Measurements from ENCODE around the gene HOXA5.
A peak's percentile ranks its signal among the peaks of the same experiment; 100 is the strongest.

Gene HOXA5

GRCh38 chr7:27171637-27172314, 28.3 kb upstream of the HOXA5 start (continued):
- TF ChIP-seq, protein P1, sequence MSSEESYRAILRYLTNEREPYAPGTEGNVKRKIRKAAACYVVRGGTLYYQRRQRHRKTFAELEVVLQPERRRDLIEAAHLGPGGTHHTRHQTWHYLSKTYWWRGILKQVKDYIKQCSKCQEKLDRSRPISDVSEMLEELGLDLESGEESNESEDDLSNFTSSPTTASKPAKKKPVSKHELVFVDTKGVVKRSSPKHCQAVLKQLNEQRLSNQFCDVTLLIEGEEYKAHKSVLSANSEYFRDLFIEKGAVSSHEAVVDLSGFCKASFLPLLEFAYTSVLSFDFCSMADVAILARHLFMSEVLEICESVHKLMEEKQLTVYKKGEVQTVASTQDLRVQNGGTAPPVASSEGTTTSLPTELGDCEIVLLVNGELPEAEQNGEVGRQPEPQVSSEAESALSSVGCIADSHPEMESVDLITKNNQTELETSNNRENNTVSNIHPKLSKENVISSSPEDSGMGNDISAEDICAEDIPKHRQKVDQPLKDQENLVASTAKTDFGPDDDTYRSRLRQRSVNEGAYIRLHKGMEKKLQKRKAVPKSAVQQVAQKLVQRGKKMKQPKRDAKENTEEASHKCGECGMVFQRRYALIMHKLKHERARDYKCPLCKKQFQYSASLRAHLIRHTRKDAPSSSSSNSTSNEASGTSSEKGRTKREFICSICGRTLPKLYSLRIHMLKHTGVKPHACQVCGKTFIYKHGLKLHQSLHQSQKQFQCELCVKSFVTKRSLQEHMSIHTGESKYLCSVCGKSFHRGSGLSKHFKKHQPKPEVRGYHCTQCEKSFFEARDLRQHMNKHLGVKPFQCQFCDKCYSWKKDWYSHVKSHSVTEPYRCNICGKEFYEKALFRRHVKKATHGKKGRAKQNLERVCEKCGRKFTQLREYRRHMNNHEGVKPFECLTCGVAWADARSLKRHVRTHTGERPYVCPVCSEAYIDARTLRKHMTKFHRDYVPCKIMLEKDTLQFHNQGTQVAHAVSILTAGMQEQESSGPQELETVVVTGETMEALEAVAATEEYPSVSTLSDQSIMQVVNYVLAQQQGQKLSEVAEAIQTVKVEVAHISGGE (tag by site-specific recombination; conservative IDR thresholded peaks at IDR 0.05; ENCODE audit: low read depth), result no peak
- TF ChIP-seq ZNF501 (tag by site-specific recombination; IDR thresholded peaks at IDR 0.05) (0 out of 2 replicates have a peak, but pooled peaks have one; percentile 43), ZNF600 (tag by site-specific recombination; IDR thresholded peaks at IDR 0.05) (peak; percentile 96), ZNF366 (tag by site-specific recombination; conservative IDR thresholded peaks at IDR 0.05) (peak; percentile 39; the same call in 1 of the 2 replicates), ZBTB20 (tag by site-specific recombination; IDR thresholded peaks at IDR 0.05) (peak; percentile 31; the same call in 1 of the 2 replicates), PRDM1 (tag by site-specific recombination; IDR thresholded peaks at IDR 0.05) (peak; percentile 45; the same call in 1 of the 2 replicates), ZNF513 (tag by site-specific recombination; IDR thresholded peaks at IDR 0.05) (no peak), HOXC10 (CRISPR knock-in tag; IDR thresholded peaks at IDR 0.05) (no peak), SP3 (tag by site-specific recombination; IDR thresholded peaks at IDR 0.05) (peak; percentile 50; the same call in 1 of the 2 replicates), ZXDB (tag by site-specific recombination; IDR thresholded peaks at IDR 0.05) (peak; percentile 4; the same call in 1 of the 2 replicates), ZBTB17 (tag by site-specific recombination; IDR thresholded peaks at IDR 0.05) (peak; percentile 72)
- TF ChIP-seq, protein P2, sequence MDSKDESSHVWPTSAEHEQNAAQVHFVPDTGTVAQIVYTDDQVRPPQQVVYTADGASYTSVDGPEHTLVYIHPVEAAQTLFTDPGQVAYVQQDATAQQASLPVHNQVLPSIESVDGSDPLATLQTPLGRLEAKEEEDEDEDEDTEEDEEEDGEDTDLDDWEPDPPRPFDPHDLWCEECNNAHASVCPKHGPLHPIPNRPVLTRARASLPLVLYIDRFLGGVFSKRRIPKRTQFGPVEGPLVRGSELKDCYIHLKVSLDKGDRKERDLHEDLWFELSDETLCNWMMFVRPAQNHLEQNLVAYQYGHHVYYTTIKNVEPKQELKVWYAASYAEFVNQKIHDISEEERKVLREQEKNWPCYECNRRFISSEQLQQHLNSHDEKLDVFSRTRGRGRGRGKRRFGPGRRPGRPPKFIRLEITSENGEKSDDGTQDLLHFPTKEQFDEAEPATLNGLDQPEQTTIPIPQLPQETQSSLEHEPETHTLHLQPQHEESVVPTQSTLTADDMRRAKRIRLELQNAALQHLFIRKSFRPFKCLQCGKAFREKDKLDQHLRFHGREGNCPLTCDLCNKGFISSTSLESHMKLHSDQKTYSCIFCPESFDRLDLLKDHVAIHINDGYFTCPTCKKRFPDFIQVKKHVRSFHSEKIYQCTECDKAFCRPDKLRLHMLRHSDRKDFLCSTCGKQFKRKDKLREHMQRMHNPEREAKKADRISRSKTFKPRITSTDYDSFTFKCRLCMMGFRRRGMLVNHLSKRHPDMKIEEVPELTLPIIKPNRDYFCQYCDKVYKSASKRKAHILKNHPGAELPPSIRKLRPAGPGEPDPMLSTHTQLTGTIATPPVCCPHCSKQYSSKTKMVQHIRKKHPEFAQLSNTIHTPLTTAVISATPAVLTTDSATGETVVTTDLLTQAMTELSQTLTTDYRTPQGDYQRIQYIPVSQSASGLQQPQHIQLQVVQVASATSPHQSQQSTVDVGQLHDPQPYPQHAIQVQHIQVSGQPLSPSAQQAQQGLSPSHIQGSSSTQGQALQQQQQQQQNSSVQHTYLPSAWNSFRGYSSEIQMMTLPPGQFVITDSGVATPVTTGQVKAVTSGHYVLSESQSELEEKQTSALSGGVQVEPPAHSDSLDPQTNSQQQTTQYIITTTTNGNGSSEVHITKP (tag by site-specific recombination; IDR thresholded peaks at IDR 0.05), result peak; percentile 93
- TF ChIP-seq, protein P3, sequence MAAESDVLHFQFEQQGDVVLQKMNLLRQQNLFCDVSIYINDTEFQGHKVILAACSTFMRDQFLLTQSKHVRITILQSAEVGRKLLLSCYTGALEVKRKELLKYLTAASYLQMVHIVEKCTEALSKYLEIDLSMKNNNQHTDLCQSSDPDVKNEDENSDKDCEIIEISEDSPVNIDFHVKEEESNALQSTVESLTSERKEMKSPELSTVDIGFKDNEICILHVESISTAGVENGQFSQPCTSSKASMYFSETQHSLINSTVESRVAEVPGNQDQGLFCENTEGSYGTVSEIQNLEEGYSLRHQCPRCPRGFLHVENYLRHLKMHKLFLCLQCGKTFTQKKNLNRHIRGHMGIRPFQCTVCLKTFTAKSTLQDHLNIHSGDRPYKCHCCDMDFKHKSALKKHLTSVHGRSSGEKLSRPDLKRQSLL (tag by site-specific recombination; IDR thresholded peaks at IDR 0.05), result 0 out of 2 replicates have a peak, but pooled peaks have one; percentile 6

GRCh38 chr7:27171325-27171636, 27.8 kb upstream of the HOXA5 start:
- H3K4me1 ChIP-seq (ENCODE audit: control insufficient read depth, insufficient read depth, low read length), result peaks cover 17% of the 10 kb centered on the region
- H3K4me3 ChIP-seq (ENCODE audit: low read depth, low read length), result peak overlapping the region; percentile 76
- peaks cover 8 to 24% of the 10 kb centered on the region in 2 experiments for H3K36me3 ChIP-seq (ENCODE audit: control insufficient read depth in 2 of 2, insufficient read depth in 1 of 2, low read length in 2 of 2)
- H3K27ac ChIP-seq (ENCODE audit: extremely low read depth, low read depth, low read length), result peak overlapping the region; percentile 100
- H3K9me3 ChIP-seq (ENCODE audit: control insufficient read depth, insufficient read depth, low read depth, low read length), result no peaks in the 10 kb centered on the region
- POLR2A ChIA-PET, result interaction anchor here (0.6 to 11.2 kb wide), 8 partner anchors 8 to 1315 kb away, joined by 3 to 237 read pairs (median 10); partner anchors contain the start of genes HOXA11 and HOXA7
- CTCF ChIA-PET, result interaction anchor here (0.6 to 1.6 kb wide), 4 partner anchors 8 to 488 kb away, joined by 3 to 15 read pairs (median 4); no protein-coding TSS in a partner anchor
- TF ChIP-seq ZNF555 (tag by site-specific recombination; conservative IDR thresholded peaks at IDR 0.05) (no peak), SETDB1 (IDR thresholded peaks at IDR 0.05; ENCODE audit: insufficient read length, low read length) (no peak), GLIS2 (tag by site-specific recombination; IDR thresholded peaks at IDR 0.05) (0 out of 2 replicates have a peak, but pooled peaks have one; percentile 15), ZNF366 (tag by site-specific recombination; conservative IDR thresholded peaks at IDR 0.05) (peak; percentile 40; the same call in 1 of the 2 replicates), ZXDB (tag by site-specific recombination; IDR thresholded peaks at IDR 0.05) (0 out of 2 replicates have a peak, but pooled peaks have one; percentile 10)
